Suppressor macrophage (primary cell): Measurements from ENCODE around the gene PDZD2.

ENCODE experiments used
- DNase-seq, 4 experiments: peaks; one replicate each; pipeline ENCODE4 v3.0.0-alpha.2; 2020 to 2022

PDZD2 gene

DNA sequence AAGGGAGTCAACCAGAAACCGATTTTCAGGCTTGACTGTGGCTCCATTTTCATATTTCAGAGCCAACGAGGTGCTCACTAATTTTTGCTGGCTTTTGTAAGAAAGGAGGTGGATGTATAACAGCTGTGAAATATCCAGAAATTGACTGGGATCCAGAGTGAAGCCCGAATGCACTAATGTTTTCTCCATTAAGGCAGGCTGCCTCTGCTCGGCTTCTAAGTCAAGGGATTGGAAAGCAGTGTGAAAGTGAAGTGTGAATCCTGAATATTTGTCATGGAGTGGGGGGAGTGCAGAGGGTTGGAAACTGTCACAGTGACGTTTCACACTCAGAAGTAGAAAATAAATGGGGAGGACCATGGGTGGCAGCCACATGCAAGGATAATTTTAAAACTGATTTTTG, 297.8 kb downstream of the PDZD2 start:
- no peak for DNase-seq

- no peak for DNase-seq
Measured at GRCh38 chr5:31937226-31937625, 298.3 kb downstream of the PDZD2 start.

- no peak for DNase-seq
Measured at GRCh38 chr5:31937703-31938102, 298.8 kb downstream of the PDZD2 start.

- peak; percentile 6 to 44 (median 22) for DNase-seq
Measured at GRCh38 chr5:31939151-31939550, 300.2 kb downstream of the PDZD2 start.

DNA sequence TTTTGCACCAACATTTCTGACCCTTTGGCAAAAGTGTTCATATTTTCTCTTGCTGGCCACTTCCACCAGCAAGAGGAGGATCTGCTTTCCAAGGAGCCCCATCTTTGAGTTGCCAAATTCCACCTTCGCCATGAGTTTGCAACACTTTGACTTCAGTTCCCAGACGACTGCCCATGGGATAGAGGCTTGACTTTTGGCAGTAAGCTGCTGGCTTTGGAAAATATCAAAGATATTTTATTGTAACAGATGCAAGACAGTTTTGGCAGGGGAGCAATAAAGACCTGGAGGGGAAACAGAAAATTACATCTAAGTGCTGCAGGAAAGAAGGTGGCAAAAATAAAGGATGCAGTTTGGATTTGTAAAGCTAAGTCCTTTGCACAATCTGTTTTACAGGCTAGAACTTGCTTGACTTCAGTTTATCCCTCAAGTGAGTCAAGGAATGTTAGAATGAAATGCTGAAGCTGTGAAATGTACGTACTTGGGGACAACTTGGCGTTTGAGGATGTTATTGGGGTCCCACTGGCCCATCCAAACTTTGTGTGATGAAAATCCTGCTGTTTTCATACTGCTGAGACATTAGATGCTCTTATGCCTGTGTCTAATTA, 302.3 kb downstream of the PDZD2 start:
- DNase-seq = no peak

GRCh38 chr5:31942546-31942945, 303.6 kb downstream of the PDZD2 start:
- DNase-seq = no peak

DNA sequence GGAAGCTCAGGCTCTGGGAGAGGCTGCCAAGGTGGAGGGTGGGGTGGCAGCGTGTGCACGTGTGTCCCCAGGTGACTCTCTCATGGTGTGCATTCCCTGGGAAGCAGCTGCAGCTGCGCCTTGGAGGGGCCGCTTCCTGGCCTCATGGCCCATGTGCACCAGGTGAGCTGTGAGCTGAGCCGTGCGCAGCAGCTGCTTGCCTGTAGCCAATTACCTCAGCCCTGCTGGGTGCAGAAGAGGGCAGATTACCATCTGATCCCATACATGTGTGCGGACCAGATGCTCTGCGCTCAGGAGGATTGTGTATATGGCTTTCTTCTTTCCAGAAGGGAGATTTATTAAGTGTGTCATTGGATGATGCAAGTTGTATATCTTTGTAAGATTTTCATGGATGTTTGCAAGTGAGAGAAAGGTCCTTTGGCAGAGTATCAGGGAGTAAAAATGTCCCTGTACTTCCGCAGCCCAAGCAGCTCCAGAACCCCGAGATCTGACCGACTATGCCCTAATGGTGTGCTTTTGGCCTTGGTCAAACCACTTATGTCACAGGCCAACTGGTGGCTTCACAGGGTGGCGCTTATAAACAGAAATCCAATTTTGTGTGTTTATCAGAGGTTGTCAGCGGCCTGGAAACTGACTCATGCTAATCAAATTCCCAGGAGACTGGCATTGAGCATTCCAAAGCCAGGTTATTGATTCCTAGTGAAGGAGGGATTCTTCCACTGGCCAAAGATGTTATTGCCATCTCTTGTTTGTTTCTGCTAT, 305.9 kb downstream of the PDZD2 start:
- DNase-seq = no peak

- no peak for DNase-seq
Measured at GRCh38 chr5:31948006-31948405, 309.1 kb downstream of the PDZD2 start.

- DNase-seq = no peak
Measured at GRCh38 chr5:31952067-31952466, 313.1 kb downstream of the PDZD2 start.

DNA sequence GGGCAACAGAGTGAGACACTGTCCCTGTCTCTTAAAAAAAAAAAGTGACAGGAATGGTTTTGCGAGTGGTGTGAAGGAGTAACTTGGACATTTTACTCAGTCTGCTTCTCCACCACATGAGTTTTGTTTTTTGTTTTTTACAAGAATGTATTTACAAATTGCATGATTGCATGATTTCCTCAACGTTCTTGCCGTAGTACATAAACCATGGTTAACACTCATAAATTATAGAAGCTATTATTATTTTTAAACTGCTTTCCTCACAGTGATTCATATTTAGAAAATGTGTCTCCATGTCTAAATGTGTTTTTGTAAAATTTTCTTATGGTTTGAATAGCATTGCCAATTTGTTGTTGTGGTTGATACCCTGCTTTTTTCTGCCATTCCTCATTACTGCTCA, 315.2 kb downstream of the PDZD2 start:
- DNase-seq = no peak

- DNase-seq = no peak
Measured at GRCh38 chr5:31957151-31957550, 318.2 kb downstream of the PDZD2 start.

- DNase-seq = no peak
Measured at GRCh38 chr5:31962351-31962751, 323.4 kb downstream of the PDZD2 start.

GRCh38 chr5:31962871-31963307, 324.0 kb downstream of the PDZD2 start:
- DNase-seq = no peak

DNA sequence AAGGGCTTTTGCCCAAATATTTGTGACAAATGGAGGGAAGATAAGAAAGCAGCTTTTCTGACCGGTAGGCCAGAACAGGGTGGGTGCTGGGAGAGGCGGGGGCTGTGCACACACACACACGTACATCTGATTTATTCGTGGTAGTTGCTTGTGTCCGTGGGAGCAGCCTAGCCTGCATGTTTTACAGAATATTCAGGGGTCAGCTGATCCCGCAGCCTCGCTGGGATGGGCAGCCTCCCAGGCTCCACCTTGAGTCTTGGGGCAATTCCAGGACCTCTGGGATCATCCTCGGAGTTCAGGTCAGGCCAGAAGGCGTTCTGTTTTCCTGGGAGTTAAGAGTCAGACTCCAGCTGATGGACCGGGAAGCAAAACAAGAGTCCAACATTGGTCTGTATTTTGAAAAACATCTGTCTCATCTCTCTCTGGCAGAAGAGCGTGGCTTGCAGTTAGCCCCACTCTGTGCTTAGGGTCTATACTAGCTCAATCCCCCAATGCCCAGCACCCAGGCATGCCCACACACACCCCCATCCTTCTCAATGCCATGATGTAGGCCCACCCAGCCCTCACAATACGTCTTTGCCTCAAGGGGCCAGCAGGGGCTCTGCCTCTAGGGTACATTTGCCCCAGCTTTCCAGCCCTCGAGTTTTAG, 324.6 kb downstream of the PDZD2 start:
- DNase-seq = no peak

GRCh38 chr5:31964007-31964360, 325.1 kb downstream of the PDZD2 start:
- DNase-seq = no peak

GRCh38 chr5:31965227-31965626, 326.3 kb downstream of the PDZD2 start:
- DNase-seq = no peak

GRCh38 chr5:31966936-31967335, 328.0 kb downstream of the PDZD2 start:
- DNase-seq = no peak

DNA sequence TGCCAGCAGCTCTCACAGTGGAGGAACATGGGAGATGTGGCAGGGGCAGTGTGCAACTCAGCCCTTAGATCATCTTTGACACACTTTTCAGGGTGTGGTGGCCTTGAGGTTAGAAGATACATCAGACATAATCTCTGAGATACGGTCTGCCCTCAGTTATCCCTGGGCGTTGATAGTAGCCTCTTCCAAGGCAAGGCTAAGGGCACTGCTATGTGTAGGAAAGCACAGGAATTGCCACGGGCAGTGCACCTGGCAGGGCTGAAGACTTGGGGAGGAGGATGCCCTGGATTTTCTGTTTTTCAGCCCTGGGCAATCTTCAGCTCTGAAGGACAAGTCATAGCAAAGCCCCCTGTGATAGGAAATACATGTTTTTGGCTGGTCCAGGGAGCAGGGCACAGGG, 328.5 kb downstream of the PDZD2 start:
- DNase-seq = no peak

DNA sequence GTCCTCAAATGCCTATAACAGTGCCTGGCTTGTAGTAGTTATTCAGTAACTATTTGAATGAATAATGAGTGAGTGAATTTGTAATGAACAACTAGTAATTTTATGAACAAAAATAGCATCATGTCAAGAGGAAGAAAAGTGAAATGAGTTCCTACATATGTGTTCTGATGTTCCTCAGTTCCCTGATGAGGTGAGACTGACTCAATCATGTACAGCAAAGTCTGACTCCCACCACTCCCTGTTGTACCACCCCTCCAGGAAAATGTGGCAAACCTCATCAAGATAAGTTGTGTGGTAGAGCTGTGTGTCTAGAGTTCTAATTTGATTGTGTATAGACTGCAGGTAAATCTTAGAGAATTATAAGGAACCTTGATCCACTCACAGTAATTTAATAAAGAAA, 333.6 kb downstream of the PDZD2 start:
- DNase-seq = no peak

- peak in 3 of 4 experiments; percentile 2 to 19 (median 5) for DNase-seq
Measured at GRCh38 chr5:31975189-31975612, 336.3 kb downstream of the PDZD2 start.

GRCh38 chr5:31976169-31976568, 337.2 kb downstream of the PDZD2 start:
- DNase-seq = no peak

- no peak for DNase-seq
Measured at GRCh38 chr5:31981361-31981945, 342.5 kb downstream of the PDZD2 start.

GRCh38 chr5:31982027-31982426, 343.1 kb downstream of the PDZD2 start:
- no peak for DNase-seq

GRCh38 chr5:31982621-31983020, 343.7 kb downstream of the PDZD2 start:
- DNase-seq = no peak
